Measurements from ENCODE around the gene AQP11. TPM values are rescaled to one million over a fixed set of nuclear protein-coding genes. Genes with fewer than 3 reads are reported as not detected.
A peak's percentile ranks its signal among the peaks of the same experiment; 100 is the strongest.

AQP11 gene
- polyA plus RNA-seq, 1 of the 3 experiments (the other 2 are of a cell fraction): 1.8 TPM

DNA sequence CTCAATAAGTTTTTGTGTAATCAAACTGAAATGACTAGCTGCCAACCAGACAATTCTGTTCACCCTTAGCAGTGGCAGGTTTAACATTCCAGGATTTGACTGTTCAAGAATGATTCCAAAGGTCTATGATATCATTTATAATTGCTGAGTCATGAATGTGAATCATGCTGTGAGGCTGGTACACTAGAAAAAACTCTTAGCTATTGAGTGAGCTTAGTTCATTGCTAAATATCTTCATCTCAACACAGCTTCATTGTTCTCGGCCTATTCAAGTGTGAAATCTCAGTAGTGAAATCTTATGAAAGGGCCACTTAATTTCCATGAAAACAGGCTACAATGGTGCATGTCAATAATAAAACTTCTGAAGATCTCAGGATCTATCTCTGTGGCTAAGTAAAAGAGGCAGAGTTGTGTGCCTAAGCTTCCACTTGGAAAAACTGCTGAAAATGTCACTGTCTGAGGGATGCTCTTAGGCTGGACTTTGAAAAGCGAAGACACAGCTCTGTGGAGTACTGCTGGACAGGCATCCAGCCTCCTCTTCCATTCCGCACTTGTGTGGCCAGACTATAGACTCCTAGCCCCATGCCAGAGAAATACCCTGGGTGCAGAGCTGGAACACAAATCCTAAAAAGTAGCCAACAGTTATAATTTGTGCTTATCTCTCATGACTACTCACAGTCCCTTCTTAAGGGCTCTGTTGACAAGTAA lies 12.8 kb downstream of the AQP11 start:
- DNase-seq: no peak
- Histone ChIP-seq H3K36me3 (replicated peaks in 1 of 2; ENCODE audit: control insufficient read depth in 1 of 2, insufficient read depth in 2 of 2, low read length in 1 of 2) (peaks cover 9 to 20% of the 10 kb centered on the region in 2 experiments), H3F3A (replicated peaks; ENCODE audit: insufficient read depth) (peaks cover 33% of the 10 kb centered on the region), H3K27me3 (ENCODE audit: insufficient read depth) (no peaks in the 10 kb centered on the region), H3K9me3 (no peaks in the 10 kb centered on the region), H3K9ac (peak overlapping the region; percentile 27; the same call in 1 of the 2 replicates), H2AFZ (ENCODE audit: low read depth) (no peak overlapping the region), H3K27ac (ENCODE audit: low read depth in 2 of 2, low read length in 1 of 2) (peak overlapping the region; percentile 47 to 85; a peak in 3 of 4 replicates), H3K4me2 (peak overlapping the region; percentile 45), H3K79me2 (ENCODE audit: insufficient read depth) (no peaks in the 10 kb centered on the region), H4K20me1 (ENCODE audit: insufficient read depth) (no peaks in the 10 kb centered on the region), H3K4me1 (ENCODE audit: control insufficient read depth in 1 of 2, insufficient read depth in 2 of 2, low read depth in 1 of 2, low read length in 1 of 2) (peaks cover 0 to 27% of the 10 kb centered on the region in 2 experiments; a peak in 2 of 4 replicates), H3K4me3 (ENCODE audit: low read depth in 2 of 2, low read length in 1 of 2) (no peak overlapping the region), H3K9me2 (no peaks in the 10 kb centered on the region)
- TF ChIP-seq, protein P1, sequence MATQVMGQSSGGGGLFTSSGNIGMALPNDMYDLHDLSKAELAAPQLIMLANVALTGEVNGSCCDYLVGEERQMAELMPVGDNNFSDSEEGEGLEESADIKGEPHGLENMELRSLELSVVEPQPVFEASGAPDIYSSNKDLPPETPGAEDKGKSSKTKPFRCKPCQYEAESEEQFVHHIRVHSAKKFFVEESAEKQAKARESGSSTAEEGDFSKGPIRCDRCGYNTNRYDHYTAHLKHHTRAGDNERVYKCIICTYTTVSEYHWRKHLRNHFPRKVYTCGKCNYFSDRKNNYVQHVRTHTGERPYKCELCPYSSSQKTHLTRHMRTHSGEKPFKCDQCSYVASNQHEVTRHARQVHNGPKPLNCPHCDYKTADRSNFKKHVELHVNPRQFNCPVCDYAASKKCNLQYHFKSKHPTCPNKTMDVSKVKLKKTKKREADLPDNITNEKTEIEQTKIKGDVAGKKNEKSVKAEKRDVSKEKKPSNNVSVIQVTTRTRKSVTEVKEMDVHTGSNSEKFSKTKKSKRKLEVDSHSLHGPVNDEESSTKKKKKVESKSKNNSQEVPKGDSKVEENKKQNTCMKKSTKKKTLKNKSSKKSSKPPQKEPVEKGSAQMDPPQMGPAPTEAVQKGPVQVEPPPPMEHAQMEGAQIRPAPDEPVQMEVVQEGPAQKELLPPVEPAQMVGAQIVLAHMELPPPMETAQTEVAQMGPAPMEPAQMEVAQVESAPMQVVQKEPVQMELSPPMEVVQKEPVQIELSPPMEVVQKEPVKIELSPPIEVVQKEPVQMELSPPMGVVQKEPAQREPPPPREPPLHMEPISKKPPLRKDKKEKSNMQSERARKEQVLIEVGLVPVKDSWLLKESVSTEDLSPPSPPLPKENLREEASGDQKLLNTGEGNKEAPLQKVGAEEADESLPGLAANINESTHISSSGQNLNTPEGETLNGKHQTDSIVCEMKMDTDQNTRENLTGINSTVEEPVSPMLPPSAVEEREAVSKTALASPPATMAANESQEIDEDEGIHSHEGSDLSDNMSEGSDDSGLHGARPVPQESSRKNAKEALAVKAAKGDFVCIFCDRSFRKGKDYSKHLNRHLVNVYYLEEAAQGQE (IDR thresholded peaks at IDR 0.05; ENCODE audit: low read depth, low read length): no peak
- TF ChIP-seq YY1 (IDR thresholded peaks at IDR 0.05; ENCODE audit: low read depth) (no peak), JUND (IDR thresholded peaks at IDR 0.05) (peak; percentile 94), FOSL2 (IDR thresholded peaks at IDR 0.05; ENCODE audit: borderline replicate concordance, low read depth) (peak; percentile 99), EZH2phosphoT487 (IDR thresholded peaks at IDR 0.05; ENCODE audit: borderline replicate concordance, low read depth) (no peak), TEAD4 (IDR thresholded peaks at IDR 0.05; ENCODE audit: borderline replicate concordance, insufficient read depth) (peak; percentile 68; the same call in 1 of the 2 replicates), TCF12 (IDR thresholded peaks at IDR 0.05) (peak; percentile 75), POLR2AphosphoS5 (IDR thresholded peaks at IDR 0.05; ENCODE audit: low read depth, low read length) (peak; percentile 41; the same call in 1 of the 2 replicates), EP300 (IDR thresholded peaks at IDR 0.05; ENCODE audit: borderline replicate concordance in 1 of 2, low read depth in 1 of 2, low read length in 1 of 2) (peak in 1 of 2 experiments; percentile 55; a peak in 1 of 4 replicates), NFIC (IDR thresholded peaks at IDR 0.05; ENCODE audit: borderline replicate concordance) (peak; percentile 68), GATA2 (CRISPR knock-in tag; IDR thresholded peaks at IDR 0.05) (no peak)
- TF ChIP-seq, protein P2, sequence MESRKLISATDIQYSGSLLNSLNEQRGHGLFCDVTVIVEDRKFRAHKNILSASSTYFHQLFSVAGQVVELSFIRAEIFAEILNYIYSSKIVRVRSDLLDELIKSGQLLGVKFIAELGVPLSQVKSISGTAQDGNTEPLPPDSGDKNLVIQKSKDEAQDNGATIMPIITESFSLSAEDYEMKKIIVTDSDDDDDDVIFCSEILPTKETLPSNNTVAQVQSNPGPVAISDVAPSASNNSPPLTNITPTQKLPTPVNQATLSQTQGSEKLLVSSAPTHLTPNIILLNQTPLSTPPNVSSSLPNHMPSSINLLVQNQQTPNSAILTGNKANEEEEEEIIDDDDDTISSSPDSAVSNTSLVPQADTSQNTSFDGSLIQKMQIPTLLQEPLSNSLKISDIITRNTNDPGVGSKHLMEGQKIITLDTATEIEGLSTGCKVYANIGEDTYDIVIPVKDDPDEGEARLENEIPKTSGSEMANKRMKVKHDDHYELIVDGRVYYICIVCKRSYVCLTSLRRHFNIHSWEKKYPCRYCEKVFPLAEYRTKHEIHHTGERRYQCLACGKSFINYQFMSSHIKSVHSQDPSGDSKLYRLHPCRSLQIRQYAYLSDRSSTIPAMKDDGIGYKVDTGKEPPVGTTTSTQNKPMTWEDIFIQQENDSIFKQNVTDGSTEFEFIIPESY (IDR thresholded peaks at IDR 0.05; ENCODE audit: borderline replicate concordance, low read depth): 0 out of 2 replicates have a peak, but pooled peaks have one; percentile 16
- TF ChIP-seq, protein P3, sequence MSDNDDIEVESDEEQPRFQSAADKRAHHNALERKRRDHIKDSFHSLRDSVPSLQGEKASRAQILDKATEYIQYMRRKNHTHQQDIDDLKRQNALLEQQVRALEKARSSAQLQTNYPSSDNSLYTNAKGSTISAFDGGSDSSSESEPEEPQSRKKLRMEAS (IDR thresholded peaks at IDR 0.05; ENCODE audit: low read depth): peak; percentile 74
- TF ChIP-seq, protein P4, sequence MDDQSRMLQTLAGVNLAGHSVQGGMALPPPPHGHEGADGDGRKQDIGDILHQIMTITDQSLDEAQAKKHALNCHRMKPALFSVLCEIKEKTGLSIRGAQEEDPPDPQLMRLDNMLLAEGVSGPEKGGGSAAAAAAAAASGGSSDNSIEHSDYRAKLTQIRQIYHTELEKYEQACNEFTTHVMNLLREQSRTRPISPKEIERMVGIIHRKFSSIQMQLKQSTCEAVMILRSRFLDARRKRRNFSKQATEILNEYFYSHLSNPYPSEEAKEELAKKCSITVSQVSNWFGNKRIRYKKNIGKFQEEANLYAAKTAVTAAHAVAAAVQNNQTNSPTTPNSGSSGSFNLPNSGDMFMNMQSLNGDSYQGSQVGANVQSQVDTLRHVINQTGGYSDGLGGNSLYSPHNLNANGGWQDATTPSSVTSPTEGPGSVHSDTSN (IDR thresholded peaks at IDR 0.05): peak; percentile 67
- POLR2A ChIA-PET: no interaction called here
- WGBS (ENCODE audit: low lambda C conversion rate): 67% methylated on average over 3 of the region's 3 CpGs
- CTCF ChIA-PET: interaction anchor here (1.2 to 2.2 kb wide), 3 partner anchors 11 to 475 kb away, joined by 3 to 9 read pairs (median 4); no protein-coding TSS in a partner anchor
